Measurements from ENCODE around the gene PIP4K2B. TPM values are rescaled to one million over a fixed set of nuclear protein-coding genes. Genes with fewer than 3 reads are reported as not detected.
A peak's percentile ranks its signal among the peaks of the same experiment; 100 is the strongest.

PIP4K2B gene
- total and polyA plus RNA-seq, 9 donors: 32.1 to 95.3 (median 66.5) TPM

DNA sequence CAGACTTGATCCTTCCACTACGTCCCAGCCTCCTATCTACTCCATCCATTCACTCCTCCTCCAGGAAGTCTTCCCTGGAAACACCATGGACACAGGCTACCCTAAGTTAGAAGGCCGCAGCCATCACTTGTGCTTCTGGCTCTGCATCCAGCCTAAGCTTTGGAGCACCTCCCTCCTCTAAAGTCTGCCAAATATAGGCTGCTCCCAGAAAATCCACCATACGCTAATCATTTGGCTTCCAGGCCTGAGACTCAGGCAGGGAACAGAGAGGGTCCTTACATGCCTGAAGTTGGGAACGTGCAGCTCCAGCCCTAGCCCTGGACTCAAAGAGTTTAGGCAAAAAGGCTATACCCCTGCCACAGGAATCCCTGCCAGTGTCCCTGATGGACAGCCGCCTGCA lies 57.9 kb downstream of the PIP4K2B start:
- no peaks in the 10 kb centered on the region for H3K9me3 ChIP-seq
- H3K27me3 ChIP-seq: no peaks in the 10 kb centered on the region
- 77 to 86% (median 82%) methylated on average over 5 of the region's 5 CpGs for WGBS, 3 donors
- H3K36me3 ChIP-seq: no peaks in the 10 kb centered on the region
- intact Hi-C loops (cut with DNase I): no loop called here
- H3K4me1 ChIP-seq (ENCODE audit: insufficient read depth): peaks cover 17% of the 10 kb centered on the region
- H3K4me3 ChIP-seq: no peak overlapping the region
- DNase-seq: no peak
- H3K27ac ChIP-seq: peak overlapping the region in 1 of 2 donors; percentile 55
- no peak for TF ChIP-seq EP300 (IDR thresholded peaks at IDR 0.05)

- H3K36me3 ChIP-seq: no peaks in the 10 kb centered on the region
- H3K9me3 ChIP-seq: no peaks in the 10 kb centered on the region
- H3K27ac ChIP-seq: no peak overlapping the region
- peaks cover 13% of the 10 kb centered on the region for H3K4me1 ChIP-seq (ENCODE audit: insufficient read depth)
- 74 to 78% (median 75%) methylated on average over 4 of the region's 4 CpGs for WGBS, 3 donors
- no peak for DNase-seq
- H3K4me3 ChIP-seq: no peak overlapping the region
- H3K27me3 ChIP-seq: no peaks in the 10 kb centered on the region
- intact Hi-C loops (cut with DNase I): no loop called here
- TF ChIP-seq, protein P1, sequence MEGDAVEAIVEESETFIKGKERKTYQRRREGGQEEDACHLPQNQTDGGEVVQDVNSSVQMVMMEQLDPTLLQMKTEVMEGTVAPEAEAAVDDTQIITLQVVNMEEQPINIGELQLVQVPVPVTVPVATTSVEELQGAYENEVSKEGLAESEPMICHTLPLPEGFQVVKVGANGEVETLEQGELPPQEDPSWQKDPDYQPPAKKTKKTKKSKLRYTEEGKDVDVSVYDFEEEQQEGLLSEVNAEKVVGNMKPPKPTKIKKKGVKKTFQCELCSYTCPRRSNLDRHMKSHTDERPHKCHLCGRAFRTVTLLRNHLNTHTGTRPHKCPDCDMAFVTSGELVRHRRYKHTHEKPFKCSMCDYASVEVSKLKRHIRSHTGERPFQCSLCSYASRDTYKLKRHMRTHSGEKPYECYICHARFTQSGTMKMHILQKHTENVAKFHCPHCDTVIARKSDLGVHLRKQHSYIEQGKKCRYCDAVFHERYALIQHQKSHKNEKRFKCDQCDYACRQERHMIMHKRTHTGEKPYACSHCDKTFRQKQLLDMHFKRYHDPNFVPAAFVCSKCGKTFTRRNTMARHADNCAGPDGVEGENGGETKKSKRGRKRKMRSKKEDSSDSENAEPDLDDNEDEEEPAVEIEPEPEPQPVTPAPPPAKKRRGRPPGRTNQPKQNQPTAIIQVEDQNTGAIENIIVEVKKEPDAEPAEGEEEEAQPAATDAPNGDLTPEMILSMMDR (IDR thresholded peaks at IDR 0.05): no peak
- TF ChIP-seq POLR2A (IDR thresholded peaks at IDR 0.05): no peak
- TF ChIP-seq EP300 (IDR thresholded peaks at IDR 0.05): no peak
Measured at GRCh38 chr17:38740806-38741205, 58.5 kb downstream of the PIP4K2B start.

- TF ChIP-seq EP300 (IDR thresholded peaks at IDR 0.05): no peak
- TF ChIP-seq POLR2A (IDR thresholded peaks at IDR 0.05): no peak
- TF ChIP-seq, protein P1 (IDR thresholded peaks at IDR 0.05): no peak
- no peaks in the 10 kb centered on the region for H3K27me3 ChIP-seq
- WGBS, 3 donors: 84 to 89% (median 89%) methylated on average over 19 of the region's 19 CpGs
- no peak overlapping the region for H3K27ac ChIP-seq
- no peak for DNase-seq
- H3K4me3 ChIP-seq: no peak overlapping the region
- H3K9me3 ChIP-seq: no peaks in the 10 kb centered on the region
- intact Hi-C loops (cut with DNase I): no loop called here
- H3K36me3 ChIP-seq: no peaks in the 10 kb centered on the region
- H3K4me1 ChIP-seq (ENCODE audit: insufficient read depth): peaks cover 14% of the 10 kb centered on the region
Measured at GRCh38 chr17:38740044-38740443, 59.3 kb downstream of the PIP4K2B start.

- no peaks in the 10 kb centered on the region for H3K9me3 ChIP-seq
- H3K4me1 ChIP-seq (ENCODE audit: insufficient read depth): peaks cover 14% of the 10 kb centered on the region
- H3K27ac ChIP-seq: no peak overlapping the region
- TF ChIP-seq POLR2A (IDR thresholded peaks at IDR 0.05): no peak
- no peak for TF ChIP-seq EP300 (IDR thresholded peaks at IDR 0.05)
- TF ChIP-seq, protein P1 (IDR thresholded peaks at IDR 0.05): no peak
- no peak overlapping the region for H3K4me3 ChIP-seq
- DNase-seq: peak in 1 of 5 donors; percentile 30
- H3K27me3 ChIP-seq: no peaks in the 10 kb centered on the region
- WGBS, 3 donors: 70 to 78% (median 75%) methylated on average over 14 of the region's 14 CpGs
- intact Hi-C loops (cut with DNase I): loop anchor here (5.0 kb wide), 1 partner anchor 62 kb away; no protein-coding TSS in a partner anchor
- no peaks in the 10 kb centered on the region for H3K36me3 ChIP-seq
Measured at GRCh38 chr17:38739305-38739704, 60.1 kb downstream of the PIP4K2B start.

DNA sequence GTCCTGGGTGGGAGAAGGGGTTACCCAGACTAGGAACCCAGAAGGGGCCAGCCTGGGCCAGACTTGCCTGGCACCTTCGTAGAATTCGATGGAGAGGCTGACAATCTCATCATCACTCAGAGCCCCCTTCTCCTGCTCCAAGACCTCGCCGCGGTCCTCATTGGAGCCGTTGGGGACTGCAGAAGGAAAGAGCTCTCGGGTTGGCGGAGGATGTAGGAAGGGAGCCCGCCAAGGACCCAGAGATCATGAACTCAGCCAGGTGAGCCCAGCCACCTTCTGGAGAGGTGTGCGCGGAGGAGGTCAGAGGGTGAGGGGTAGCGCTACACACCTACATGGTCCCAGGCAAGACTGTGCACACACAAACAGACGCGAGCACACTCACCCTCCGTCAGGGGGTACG lies 60.7 kb downstream of the PIP4K2B start:
- H3K4me1 ChIP-seq (ENCODE audit: insufficient read depth): peaks cover 14% of the 10 kb centered on the region
- no peak for DNase-seq
- H3K27ac ChIP-seq: no peak overlapping the region
- 92 to 94% (median 92%) methylated on average over 16 of the region's 16 CpGs for WGBS, 3 donors
- no peak overlapping the region for H3K4me3 ChIP-seq
- intact Hi-C loops (cut with DNase I): loop anchor here (5.0 kb wide), 1 partner anchor 61 kb away; no protein-coding TSS in a partner anchor
- TF ChIP-seq POLR2A (IDR thresholded peaks at IDR 0.05): no peak
- TF ChIP-seq, protein P1 (IDR thresholded peaks at IDR 0.05): no peak
- no peak for TF ChIP-seq EP300 (IDR thresholded peaks at IDR 0.05)
- no peaks in the 10 kb centered on the region for H3K27me3 ChIP-seq
- no peaks in the 10 kb centered on the region for H3K9me3 ChIP-seq
- no peaks in the 10 kb centered on the region for H3K36me3 ChIP-seq
